ENCODE results near the gene LCN15. TPM values are rescaled to one million over a fixed set of nuclear protein-coding genes. Genes with fewer than 3 reads are reported as not detected.

LCN15 gene
- total and polyA plus RNA-seq, 7 donors: 0.70 to 9.0 (median 6.6) TPM; not detected in 4

GRCh38 chr9:136748666-136749611, 15.4 kb downstream of the LCN15 start:
- Histone ChIP-seq H3K36me3 (no peaks in the 10 kb centered on the region), H3K27me3 (peaks cover 0 to 14% (median 9%) of the 10 kb centered on the region in 3 donors), H3K4me3 (no peak overlapping the region), H3K27ac (no peak overlapping the region), H3K4me1 (no peaks in the 10 kb centered on the region), H3K9me3 (peaks cover 0 to 5% (median 0%) of the 10 kb centered on the region in 4 donors)
- no peak for DNase-seq
- 70 to 88% methylated on average over 21 of the region's 21 CpGs for WGBS, 2 donors
- TF ChIP-seq CTCF (IDR thresholded peaks at IDR 0.05) (no peak), POLR2A (IDR thresholded peaks at IDR 0.05) (no peak), POLR2AphosphoS5 (IDR thresholded peaks at IDR 0.05) (no peak), EP300 (IDR thresholded peaks at IDR 0.05) (no peak)
- intact Hi-C loops (cut with DNase I): no loop called here

- H3K27me3 ChIP-seq: peaks cover 1 to 21% (median 16%) of the 10 kb centered on the region in 3 donors
- TF ChIP-seq EP300 (IDR thresholded peaks at IDR 0.05): no peak
- TF ChIP-seq POLR2AphosphoS5 (IDR thresholded peaks at IDR 0.05): no peak
- no peak for TF ChIP-seq POLR2A (IDR thresholded peaks at IDR 0.05)
- no peak for TF ChIP-seq CTCF (IDR thresholded peaks at IDR 0.05)
- H3K4me3 ChIP-seq: no peak within 1 kb of the TSS
- intact Hi-C loops (cut with DNase I): no loop called here
- H3K27ac ChIP-seq: no peak within 1 kb of the TSS
- DNase-seq: no peak
- H3K36me3 ChIP-seq: no peaks in the 10 kb centered on the region
- peaks cover 0 to 5% (median 0%) of the 10 kb centered on the region in 4 donors for H3K9me3 ChIP-seq
- no peaks in the 10 kb centered on the region for H3K4me1 ChIP-seq
- WGBS, 2 donors: 66 to 73% methylated on average over 8 of the region's 8 CpGs
These were observed 16.1 kb downstream of the LCN15 start, which contains the start of gene LCN6 for GRCh38 chr9:136748201-136748600. LCN6 (minus strand) TSS chr9:136748525; CDS start chr9:136748483, 42 bp downstream.

- H3K27ac ChIP-seq: no peak overlapping the region
- intact Hi-C loops (cut with DNase I): no loop called here
- WGBS, 2 donors: 78 to 85% methylated on average over 22 of the region's 22 CpGs
These were observed 16.9 kb downstream of the LCN15 start for GRCh38 chr9:136747161-136748060.

More at GRCh38 chr9:136747161-136748060, 16.9 kb downstream of the LCN15 start:
- Histone ChIP-seq H3K4me1 (no peaks in the 10 kb centered on the region), H3K27me3 (peaks cover 9 to 29% (median 24%) of the 10 kb centered on the region in 3 donors), H3K36me3 (no peaks in the 10 kb centered on the region), H3K9me3 (peaks cover 0 to 5% (median 0%) of the 10 kb centered on the region in 4 donors), H3K4me3 (no peak overlapping the region)
- no peak for TF ChIP-seq POLR2A (IDR thresholded peaks at IDR 0.05)
- no peak for TF ChIP-seq EP300 (IDR thresholded peaks at IDR 0.05)
- no peak for TF ChIP-seq CTCF (IDR thresholded peaks at IDR 0.05)
- no peak for TF ChIP-seq POLR2AphosphoS5 (IDR thresholded peaks at IDR 0.05)
- DNase-seq: no peak

Data from sigmoid colon (tissue), 7 donors.